HG03108 (cell line): ENCODE data around the gene CDC123.
"Not testable (repeated sequence)": the region's sequence is repeated elsewhere in the genome, so short reads cannot be mapped to it uniquely, and the experiment has no call there.

ENCODE experiments used
- ATAC-seq: cut with Tn5 transposase; IDR thresholded peaks from one replicate; pipeline ENCODE4 v1.9.1; 2021; ENCODE audit warnings: moderate library complexity; ENCODE audit not compliant: unreplicated experiment

The CDC123 gene

GRCh38 chr10:12234687-12235086, 38.7 kb downstream of the CDC123 start:
- ATAC-seq, result not testable (repeated sequence)

DNA sequence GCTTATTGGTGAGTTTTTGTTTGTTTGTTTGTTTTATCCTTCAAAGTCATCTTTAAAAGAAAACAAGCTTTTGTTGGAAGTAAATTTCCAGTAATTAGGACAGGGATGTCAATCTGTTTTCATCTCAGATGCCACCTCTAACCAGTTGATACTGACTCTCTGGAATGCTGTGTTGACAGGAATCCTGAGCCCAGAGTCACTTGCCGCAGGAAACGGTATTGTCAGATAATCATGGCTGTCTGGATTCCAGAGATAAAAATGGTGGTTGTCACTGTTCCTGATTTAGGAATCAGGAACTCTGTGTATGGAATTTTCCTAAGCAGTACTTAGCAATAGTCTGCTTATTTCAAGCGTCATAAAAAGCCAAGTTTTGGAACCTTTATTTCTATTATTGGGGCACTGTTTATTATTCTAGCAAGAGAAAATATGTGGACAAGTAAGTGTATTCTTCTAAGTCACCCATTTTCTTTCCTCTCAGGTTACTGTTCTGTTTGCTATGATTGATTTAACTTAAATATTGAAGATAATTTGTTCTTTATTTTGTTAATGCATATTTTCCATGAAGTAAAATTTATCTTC, 39.2 kb downstream of the CDC123 start:
- ATAC-seq, result no peak

DNA sequence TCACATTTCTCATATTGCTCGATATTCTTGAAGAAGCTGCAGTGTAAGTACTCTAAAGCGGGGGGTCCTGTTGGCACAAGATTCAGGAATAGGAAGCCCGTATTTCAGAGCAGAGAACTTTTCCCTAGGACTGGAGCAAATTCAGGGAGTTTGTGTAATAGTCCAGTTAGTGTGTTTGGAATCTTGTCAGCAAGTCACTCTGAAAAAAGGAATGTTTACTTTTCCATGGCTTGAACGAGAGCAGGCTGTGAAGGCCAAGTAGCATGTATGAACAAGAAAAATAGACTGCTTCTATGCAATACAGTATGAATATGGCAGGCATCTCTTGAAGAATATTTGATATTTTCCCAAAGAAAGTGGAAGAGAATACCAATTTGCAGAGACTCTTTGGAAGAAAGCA, 39.8 kb downstream of the CDC123 start:
- no peak for ATAC-seq

DNA sequence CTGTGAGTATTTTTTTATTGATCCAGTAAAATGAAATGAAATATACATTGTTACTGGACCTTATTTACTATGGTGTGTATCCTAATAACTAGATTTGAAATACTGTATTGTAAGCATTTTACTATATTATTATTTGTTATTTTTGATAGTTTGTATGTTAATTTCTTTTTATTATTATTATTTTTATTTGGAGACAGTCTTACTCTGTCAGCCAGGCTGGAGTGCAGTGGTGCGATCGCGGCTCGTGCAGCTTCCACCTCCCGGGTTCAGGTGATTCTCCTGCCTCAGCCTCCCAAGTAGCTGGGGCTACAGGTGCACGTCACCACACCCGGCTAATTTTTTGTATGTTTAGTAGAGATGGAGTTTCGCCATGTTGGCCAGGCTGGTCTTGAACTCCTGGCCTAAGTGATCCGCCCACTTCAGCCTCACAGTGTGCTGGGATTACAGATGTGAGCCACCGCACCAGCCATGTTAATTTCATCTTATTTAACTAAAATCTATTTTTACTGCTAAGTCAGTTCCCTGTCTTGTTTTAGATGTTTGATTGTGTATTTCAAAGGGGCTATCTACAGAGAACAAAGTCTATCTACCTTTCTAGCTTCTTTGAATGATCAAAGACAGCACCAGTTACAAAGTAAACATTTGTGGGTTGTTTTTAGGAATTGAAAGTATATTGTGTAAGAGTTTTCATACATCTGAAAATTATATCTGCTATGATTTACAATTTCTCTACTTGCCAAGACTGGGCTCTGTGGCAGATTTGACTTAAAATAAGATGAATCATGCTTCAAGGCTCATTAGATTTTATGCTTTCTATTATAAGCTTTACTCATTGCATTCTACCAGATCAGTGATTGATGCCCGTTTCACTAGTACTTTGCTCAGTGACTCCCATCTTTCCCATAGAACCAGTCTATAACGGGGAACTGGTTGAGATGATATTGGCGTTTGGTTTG, 41.6 kb downstream of the CDC123 start:
- no peak for ATAC-seq

DNA sequence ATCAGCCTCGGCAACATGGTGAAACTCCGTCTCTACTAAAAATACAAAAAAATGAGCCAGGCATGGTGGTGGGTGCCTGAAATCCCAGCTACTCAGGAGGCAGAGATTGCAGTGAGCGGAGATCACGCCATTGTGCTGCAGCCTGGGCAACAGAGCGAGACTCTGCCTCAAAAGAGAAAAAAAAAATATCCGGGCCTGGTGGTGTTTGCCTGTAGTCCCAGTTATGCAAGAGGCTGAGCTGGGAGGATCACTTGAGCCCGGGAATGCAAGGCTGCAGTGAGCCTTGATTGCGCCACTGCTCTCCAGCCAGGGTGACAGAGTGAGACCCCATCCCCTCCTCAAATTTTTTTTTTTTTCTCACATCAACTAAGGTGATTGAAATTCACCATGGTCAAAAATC, 42.8 kb downstream of the CDC123 start:
- no peak for ATAC-seq

- ATAC-seq, result no peak
Observed at GRCh38 chr10:12241810-12242529, 46.0 kb downstream of the CDC123 start.

GRCh38 chr10:12243864-12244620, 48.1 kb downstream of the CDC123 start:
- no peak for ATAC-seq

DNA sequence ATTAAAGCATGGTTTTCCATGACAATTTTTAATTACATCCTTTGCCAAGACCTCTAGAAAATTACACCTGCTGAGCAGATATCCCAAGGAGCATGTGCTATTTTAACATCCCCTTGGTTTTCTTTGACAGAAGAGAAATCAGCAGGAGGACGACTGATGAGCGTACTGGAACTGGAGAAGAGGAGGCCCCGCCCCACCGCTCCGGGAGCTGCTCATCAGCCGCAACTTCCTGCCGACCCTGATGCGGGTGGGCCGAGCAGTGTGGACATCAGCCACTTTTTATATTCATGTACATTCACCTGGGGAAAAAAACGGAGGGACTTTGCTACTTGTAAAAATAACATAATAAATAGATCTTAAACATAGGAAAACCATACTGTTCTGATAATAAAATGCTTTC, 54.2 kb downstream of the CDC123 start:
- no peak for ATAC-seq

DNA sequence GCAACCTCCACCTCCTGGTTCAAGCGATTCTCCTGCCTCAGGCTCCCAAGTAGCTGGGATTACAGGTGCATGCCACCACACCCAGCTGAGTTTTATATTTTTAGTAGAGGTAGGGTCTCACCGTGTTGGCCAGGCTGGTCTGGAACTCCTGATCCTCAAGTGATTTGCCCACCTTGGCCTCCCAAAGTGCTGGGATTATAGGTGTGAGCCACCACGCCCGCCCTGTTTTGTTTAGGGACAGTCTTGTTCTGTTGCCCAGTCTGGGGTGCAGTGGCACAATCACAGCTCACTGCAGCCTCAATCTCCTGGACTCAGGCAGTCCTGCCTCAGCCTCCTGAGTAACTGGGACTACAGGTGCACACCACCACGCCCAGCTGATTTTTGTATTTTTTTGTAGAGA, 54.7 kb downstream of the CDC123 start:
- ATAC-seq, result not testable (repeated sequence)

GRCh38 chr10:12251581-12251980, 55.6 kb downstream of the CDC123 start:
- ATAC-seq, result no peak

DNA sequence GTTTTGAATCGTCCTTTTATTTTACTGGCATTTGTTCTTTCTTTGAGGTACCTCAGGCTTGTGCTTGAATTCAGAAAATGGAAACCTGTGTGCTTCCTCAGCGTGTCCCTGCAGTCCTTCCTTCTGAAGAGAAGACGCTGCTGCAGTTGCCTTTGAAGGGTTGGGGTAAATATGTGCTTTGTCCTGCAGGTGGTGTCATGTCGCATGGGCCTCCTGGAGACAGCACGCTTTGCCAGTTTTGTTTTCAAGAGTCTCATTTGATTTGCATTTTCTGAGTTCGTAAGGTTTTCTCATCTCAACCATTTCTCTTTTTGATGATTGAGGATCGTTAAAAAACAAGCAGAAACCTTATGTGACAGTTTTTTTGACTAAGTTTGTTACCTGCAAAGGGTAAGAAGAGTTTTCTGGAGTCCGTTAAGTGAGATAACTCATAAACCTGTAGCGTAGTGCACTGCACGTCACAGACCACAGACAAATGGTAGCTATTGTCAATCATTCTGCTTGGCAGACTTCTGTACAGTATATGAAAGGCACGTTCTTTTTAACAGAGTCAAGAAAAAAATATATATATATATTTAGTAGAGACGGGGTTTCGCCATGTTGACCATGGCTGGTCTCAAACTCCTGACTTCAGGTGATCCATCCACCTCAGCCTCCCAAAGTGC, 57.0 kb downstream of the CDC123 start:
- ATAC-seq, result no peak

DNA sequence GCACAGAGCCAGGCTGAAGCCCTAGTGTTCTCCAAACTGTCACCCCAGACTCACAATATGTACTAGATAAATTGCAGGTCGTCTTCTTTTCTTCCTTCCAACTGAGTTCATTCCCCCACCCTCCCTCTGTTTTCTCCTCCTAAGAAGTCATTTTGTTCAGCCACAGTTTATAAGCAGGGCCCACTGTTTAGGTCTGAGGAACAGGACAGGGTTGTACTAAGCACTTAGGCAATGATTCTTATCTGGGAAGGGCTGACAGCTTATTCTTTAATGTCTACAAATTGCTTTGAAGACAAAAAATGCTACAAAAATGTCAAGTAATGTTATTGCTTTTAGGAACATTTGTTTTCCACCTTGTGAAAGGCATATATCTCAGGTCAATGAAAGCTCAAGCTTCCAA, 59.1 kb downstream of the CDC123 start:
- no peak for ATAC-seq

GRCh38 chr10:12259988-12260387, 64.0 kb downstream of the CDC123 start:
- ATAC-seq, result no peak

DNA sequence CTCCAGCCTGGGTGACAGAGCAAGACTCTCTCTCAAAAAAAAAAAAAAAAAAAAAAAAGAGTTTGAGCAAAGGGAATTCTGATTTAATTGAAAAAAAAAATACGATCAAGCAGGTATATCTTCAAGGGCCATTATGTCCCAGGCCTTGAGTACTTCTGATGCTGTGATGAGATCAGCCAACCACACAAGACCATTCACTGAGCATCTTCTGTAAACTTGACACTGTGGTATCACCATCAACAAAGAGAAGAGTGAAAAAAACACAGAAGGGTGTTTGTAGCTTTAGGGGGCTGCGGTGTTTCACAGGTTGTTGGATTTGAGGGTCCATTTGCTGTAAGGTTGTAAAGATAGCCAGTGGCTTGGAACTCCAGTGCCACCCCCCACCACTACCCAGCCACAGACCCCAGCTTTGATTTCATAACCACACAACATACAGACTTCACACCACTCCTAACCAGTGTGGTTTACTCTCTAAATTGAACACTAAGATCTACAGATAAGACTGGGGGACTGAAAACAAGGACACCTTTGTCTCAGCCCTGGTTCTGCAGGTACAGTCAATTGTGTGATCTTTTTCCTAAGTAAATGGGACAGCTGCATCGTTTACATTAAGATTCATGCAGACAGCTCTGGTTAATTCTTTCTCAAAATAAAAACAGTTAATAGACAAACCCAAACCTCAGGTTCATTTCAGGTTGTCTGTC, 66.4 kb downstream of the CDC123 start:
- ATAC-seq, result no peak

DNA sequence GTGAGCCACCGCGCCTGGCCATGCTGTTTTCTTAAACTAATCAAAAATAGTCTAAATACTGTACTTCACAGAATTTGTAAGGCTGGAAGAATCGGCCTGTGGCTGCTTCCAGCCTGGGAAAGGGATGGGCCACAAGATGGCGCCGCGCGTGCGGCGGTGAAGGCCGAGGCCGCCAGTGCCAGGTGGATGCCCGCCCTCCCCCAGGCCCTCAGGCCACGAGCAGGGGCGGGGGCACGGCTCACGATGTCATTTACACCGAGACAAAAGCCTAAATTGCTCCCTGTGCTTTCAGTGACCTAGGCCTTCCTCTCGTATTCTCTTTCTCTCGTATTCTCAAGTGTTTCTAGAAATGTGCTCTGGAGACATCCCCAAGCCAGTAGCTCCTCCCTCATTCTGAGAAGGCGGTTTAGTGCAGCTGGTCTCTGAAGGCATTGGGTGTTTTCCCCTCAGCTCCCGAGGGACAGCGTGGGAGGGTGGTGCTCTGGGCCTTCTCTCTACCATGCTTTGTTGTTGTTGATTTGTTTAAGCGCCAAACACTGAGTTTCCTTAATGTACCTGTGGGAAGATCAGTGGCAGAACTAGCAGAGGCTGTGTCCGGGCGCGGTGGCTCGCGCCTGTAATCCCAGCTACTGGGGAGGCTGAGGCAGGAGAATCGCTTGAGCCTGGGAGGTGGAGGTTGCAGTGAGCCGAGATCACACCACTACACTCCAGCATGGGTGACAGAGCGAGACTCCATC, 68.4 kb downstream of the CDC123 start:
- peak; percentile 76 for ATAC-seq

DNA sequence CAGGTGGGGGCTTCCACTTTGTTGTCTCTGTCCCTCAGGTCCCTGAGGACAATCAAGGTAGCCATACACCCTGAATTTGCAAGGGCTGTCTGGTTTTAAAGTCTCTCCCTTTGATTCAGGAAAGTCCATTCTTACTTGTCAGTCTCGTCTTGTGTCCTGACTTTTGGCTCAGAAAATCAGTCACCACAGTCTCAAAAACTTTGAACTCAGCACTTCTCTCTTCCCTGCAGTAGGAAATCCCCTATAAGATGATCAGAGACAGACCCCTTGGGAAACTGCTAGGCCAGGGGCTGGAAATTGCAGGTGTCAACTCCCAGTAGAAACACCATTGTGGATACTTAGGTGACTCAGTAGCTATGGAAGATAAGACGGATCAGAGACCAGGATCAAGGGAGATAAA, 73.1 kb downstream of the CDC123 start:
- ATAC-seq, result no peak

- no peak for ATAC-seq
Observed at GRCh38 chr10:12271210-12271540, 75.2 kb downstream of the CDC123 start.

- ATAC-seq, result not testable (repeated sequence)
Observed at GRCh38 chr10:12277862-12278261, 81.9 kb downstream of the CDC123 start.

DNA sequence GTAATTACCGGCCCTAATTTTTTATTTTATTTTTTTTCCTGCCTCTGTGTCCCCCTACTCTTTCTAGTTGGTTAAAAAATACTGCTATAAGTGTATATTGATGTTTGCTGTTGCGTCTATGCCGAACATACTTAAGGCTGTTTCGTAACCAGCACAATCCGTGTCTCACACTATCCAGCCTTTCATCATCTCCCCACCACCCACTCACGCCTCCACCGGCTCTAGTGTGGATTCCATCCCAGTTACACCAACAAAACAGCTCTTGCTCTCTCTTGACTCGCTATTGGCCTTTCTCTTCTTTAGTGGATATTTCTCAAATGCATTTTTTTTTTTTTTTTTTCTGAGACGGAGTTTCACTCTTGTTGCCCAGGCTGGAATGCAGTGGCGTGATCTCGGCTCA, 83.3 kb downstream of the CDC123 start:
- ATAC-seq, result no peak
